LNCaP clone FGC (cell line): ENCODE data around the gene SERPINF2.
A peak's percentile ranks its signal among the peaks of the same experiment; 100 is the strongest.
"Not testable (repeated sequence)": the region's sequence is repeated elsewhere in the genome, so short reads cannot be mapped to it uniquely, and the experiment has no call there.

ENCODE experiments used
- DNase-seq: peaks from one replicate; pipeline ENCODE4 v3.0.0-alpha.2; 2011; ENCODE audit warnings: low read depth
- H3K4me3 ChIP-seq: 2 replicates; pipeline ENCODE4 v1.5.1; 2011; ENCODE audit warnings: mild to moderate bottlenecking, low read depth, low read length, control low read depth
- TF ChIP-seq, protein P1 (sequence below): IDR thresholded peaks from 2 replicates; pipeline ENCODE4 v1.5.1; 2012; ENCODE audit warnings: mild to moderate bottlenecking; ENCODE audit not compliant: control insufficient read depth, insufficient read depth; ENCODE audit errors: extremely low read depth

The SERPINF2 gene

GRCh38 chr17:1716912-1717695 lies 25.6 kb upstream of the SERPINF2 start:
- H3K4me3 ChIP-seq: peak overlapping the region; percentile 79
- peak; percentile 98 for DNase-seq
- TF ChIP-seq, protein P1, sequence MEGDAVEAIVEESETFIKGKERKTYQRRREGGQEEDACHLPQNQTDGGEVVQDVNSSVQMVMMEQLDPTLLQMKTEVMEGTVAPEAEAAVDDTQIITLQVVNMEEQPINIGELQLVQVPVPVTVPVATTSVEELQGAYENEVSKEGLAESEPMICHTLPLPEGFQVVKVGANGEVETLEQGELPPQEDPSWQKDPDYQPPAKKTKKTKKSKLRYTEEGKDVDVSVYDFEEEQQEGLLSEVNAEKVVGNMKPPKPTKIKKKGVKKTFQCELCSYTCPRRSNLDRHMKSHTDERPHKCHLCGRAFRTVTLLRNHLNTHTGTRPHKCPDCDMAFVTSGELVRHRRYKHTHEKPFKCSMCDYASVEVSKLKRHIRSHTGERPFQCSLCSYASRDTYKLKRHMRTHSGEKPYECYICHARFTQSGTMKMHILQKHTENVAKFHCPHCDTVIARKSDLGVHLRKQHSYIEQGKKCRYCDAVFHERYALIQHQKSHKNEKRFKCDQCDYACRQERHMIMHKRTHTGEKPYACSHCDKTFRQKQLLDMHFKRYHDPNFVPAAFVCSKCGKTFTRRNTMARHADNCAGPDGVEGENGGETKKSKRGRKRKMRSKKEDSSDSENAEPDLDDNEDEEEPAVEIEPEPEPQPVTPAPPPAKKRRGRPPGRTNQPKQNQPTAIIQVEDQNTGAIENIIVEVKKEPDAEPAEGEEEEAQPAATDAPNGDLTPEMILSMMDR: no peak

DNA sequence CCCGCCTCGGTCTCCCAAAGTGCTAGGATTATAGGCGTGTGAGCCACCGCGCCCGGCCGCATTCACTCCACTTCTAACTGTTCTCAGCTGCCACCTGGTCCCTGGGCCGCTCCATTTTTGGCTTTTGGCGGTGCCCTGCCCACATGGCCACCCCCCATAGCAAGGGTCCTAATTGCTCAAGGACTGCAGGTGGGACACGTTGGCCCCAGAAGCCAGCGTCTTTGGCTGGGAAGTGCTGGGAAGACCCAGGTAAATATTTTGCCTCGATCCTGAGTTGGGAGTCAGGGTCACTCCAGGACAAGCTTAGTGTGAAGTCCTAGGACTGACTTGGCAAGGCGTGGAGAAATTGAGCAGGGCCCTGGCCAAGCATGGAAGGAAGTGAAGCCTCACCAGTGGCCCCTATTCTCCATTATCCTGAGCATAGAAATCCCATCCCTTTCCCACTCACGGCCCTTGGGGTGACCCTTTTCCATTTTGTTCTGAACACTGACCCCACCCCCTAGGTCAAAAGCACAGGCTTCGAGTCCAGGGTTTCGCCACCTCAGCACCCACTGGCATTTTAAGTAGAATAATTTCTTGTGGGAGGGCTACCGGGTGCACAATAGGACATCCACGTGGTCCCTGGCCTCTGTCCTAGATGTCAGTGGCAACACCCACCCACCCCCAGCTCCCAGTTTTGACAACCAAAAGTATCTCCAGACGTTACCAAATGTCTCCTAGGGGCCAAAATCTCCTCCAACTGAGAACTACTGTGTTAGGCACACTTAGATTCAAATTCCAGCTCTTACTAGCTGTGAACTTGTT lies 24.1 kb upstream of the SERPINF2 start:
- H3K4me3 ChIP-seq: peak overlapping the region; percentile 79
- TF ChIP-seq, protein P1: no peak
- DNase-seq: no peak

GRCh38 chr17:1720856-1721386 lies 21.8 kb upstream of the SERPINF2 start:
- no peak overlapping the region for H3K4me3 ChIP-seq
- TF ChIP-seq, protein P1: peak; percentile 99
- DNase-seq: no peak

DNA sequence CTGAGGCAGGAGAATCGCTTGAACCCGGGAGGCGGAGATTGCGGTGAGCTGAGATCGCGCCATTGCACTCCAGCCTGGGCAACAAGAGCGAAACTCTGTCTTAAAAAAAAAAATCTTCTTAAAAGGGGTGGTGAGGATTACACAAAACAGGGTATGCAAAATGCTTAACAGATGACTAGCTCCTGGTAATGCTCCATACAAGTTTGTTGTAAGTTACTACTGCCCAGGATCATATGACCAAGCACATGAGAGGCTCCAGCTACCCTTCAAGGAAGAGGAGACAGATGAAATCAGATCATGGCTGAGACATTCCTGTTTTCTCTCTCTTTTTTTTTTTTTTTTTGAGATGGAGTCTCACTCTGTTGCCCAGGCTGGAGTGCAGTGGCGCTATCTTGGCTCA lies 20.6 kb upstream of the SERPINF2 start:
- DNase-seq, H3K4me3 ChIP-seq: not testable (repeated sequence)

DNA sequence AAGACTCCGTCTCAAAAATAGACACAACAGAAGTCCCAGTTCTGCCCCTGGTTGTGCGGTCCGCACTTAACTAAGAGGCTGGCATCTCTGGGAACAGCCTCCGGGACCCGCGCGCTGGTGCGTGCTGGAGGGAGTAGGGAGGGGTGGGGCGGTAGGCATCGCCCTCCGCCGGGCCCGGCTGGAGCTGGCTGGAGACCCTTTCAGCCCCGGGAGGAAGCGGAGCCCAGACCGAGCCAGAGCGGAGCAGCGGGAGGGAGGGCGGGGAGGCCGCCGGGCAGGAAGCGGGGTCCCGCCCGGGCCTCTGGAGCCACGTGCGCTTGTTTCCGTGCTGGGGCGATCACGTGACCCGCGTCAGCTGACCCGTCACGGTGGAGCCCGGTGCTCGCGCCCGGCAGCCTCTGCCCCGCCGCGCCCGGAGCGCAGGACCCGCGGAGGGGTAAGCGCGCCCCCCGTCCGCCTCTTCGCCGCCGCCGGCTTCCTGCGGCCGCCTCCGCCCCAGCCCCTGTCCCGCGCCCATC lies 18.3 kb upstream of the SERPINF2 start, which contains the start of gene WDR81:
TSS of gene WDR81 (plus strand) at position 354 of the 518 bp plus-strand sequence. CDS start 256 bp downstream, outside the sequence.
- TF ChIP-seq, protein P1: no peak
- peak; percentile 46 for DNase-seq
- H3K4me3 ChIP-seq: peak within 1 kb of the TSS; percentile 87

GRCh38 chr17:1724869-1725641 lies 17.6 kb upstream of the SERPINF2 start:
- TF ChIP-seq, protein P1: peak; percentile 31; the same call in 1 of the 2 replicates
- peak overlapping the region; percentile 87 for H3K4me3 ChIP-seq
- no peak for DNase-seq
